ENCODE measurements around the gene NOC4L.
A peak's percentile ranks its signal among the peaks of the same experiment; 100 is the strongest.
"Not testable (repeated sequence)": the region's sequence is repeated elsewhere in the genome, so short reads cannot be mapped to it uniquely, and the experiment has no call there.

NOC4L gene

DNA sequence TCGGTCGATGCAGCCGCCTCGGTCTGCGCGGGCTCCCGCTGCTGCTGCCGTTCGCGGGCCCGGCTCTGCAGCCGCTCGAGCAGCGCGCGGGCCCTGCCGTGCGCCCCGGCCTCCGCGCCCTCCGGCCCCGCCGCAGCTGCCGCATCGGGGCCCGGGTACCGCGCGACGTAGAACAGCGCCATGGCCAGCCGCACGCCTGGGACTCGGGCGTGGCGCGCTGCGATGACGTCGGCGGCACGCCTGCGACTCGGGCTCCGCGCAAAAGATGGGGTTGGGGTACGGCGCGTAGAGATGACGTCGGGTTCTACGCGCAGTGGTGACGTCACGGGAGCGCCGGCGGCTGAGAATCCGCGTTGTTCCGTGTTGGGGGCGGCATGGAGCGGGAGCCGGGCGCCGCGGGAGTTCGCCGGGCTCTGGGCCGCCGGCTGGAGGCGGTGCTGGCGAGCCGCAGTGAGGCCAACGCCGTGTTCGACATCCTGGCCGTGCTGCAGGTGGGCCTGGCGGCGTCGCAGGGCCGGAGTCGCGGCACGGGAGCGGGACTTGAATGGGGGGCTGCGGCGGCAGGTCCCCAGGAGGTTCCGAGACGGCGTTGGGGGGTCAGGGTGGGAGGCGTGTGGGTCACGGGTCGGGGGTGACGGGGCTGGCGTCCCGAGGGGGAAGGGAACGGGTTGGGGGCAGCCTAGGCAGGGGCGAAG lies at the start of gene NOC4L, which contains the start of gene DDX51:
NOC4L (plus strand) TSS at position 343 of the 695 bp plus-strand sequence; CDS start at position 375, 32 bp downstream.
DDX51 (minus strand) TSS at position 205 of the 695 bp plus-strand sequence; CDS start at position 182, 23 bp downstream.
- peak; percentile 86 to 89 for DNase-seq (ENCODE audit: low read depth in 2 of 2)

DNA sequence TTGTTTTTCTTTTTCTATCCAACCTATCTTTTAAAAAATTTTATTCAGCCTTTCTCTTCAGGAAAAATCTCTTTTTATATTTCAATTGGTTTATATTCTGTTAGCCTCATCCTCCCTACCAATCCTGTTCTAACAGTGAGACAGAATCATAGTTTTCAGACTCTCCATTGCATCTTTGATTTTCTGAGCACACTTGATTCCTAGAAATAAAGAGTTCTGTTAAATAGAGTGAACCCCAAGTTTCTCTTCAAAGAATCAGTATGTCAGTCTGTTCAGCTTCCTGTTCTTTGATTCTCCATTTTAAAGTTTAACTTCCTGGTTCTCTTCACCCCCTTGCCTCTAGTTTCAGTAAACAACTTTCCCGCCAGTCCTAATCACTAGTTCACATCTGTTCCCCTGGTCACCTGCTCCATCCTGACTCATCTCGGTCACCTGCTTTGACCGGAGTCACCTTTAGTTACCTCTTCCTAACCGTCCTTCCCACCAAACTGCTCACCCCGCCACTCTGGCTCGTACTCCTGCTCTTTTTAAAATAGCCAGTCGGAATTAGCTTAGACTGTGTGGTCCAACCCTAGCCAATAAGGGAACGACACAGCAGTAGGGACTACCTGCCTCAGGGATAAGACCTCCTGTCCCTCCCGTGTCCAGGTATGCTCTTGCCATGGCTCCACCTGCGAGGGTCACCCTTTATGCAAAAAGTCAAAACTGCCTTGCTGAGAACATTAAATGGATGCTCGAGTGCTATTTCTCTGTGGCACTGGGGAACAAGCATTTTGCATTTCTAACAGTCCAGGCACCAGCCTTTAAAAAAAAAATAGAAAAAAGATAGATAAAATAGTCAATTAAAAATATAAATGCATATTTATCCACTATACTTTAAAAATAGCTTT lies 48.5 kb upstream of the NOC4L start:
- DNase-seq (ENCODE audit: low read depth in 2 of 2): no peak

DNA sequence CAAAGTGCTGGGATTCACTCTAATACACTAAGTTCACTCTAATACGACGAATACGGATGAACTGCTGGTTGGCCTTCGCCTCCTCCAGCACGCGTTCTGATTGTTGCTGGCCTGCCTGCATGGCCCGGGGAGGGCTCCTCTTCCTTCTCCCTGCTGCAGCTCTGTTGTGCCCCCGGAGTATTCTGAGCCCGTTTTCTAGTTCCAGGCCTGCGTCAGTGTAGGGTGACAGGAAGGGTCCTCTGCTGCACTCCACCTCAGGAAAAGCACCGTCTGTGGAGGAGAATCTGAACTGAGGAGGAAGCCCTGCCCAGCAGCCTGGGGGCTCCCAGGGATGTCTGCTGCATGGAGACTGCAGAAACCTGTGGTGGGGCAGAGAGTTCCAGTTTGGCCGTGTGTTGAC lies 44.5 kb upstream of the NOC4L start:
- DNase-seq (ENCODE audit: low read depth in 2 of 2): no peak

DNA sequence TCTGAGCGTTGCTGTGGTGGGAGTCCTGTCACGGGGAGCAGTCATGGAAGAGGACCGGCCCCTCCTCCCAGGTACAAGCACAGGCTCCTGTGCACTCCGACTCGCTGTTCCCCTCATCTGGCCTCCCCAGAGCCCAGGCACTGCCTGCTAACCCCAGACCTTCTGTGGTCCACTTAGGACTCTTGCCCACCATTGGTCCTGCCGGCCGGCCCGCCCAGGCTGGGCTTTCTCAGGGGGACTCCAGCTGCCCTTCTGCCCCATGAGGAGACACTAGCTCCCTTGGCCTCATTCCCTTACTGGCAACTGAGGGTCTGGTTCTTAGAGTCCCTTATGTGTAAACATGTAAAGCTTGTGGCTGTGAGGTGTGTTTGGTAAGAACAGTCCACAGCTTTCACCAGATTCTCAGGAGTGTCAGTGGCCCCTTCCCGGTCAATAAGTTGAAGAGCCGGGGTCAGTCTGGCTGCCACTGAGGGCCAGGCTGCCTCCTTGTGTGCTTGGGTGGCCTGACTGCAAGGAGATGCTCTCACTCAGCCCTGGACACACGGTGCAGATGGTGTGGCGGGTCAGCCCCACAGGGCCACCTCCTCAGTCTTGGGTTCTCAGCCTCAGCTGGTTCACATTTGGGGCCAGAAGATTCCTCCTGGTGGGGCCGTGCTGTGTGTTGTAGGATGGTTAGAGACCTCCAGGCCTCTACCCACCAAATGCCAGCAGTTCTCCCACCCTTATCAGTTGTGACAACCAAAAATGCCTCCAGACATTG lies 43.8 kb upstream of the NOC4L start:
- DNase-seq (ENCODE audit: low read depth in 2 of 2): no peak

DNA sequence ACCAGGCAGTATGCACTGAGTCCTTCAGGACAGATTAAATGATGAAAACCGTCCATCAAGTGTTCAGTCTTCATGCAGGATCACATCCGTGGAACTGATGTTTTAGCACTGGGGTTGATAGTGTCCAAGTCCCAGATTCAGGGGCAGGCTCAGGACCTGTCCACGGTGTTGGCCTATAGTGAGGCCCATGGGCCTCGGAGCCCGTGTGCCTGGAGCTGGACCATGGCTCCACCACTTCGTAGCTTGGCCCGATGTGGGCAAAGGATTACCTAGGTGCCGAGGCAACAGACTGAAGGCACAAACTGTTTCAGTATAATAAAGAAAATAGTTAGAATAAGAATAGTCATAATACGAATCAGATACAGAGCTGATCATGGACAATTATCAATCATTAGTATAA lies 42.0 kb upstream of the NOC4L start:
- no peak for DNase-seq (ENCODE audit: low read depth in 2 of 2)

DNA sequence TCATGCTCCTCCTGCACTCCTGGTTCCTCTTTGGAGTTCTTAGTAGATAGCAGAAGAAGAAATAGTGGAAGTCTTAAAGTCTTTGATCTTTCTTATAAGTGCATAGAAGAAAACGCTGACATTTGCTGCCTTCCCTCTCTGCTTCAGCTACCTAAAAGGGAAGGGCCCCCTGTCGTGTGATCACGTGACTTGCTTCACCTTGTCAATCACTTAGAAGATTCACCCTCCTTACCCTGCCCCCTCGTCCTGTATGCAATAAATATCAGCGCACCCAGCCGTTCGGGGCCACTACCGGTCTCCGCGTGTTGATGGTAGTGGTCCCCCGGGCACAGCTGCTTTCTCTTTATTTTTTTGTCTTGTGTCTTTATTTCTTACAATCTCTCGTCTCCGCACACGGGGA lies 41.2 kb upstream of the NOC4L start:
- DNase-seq (ENCODE audit: low read depth in 2 of 2): not testable (repeated sequence)

DNA sequence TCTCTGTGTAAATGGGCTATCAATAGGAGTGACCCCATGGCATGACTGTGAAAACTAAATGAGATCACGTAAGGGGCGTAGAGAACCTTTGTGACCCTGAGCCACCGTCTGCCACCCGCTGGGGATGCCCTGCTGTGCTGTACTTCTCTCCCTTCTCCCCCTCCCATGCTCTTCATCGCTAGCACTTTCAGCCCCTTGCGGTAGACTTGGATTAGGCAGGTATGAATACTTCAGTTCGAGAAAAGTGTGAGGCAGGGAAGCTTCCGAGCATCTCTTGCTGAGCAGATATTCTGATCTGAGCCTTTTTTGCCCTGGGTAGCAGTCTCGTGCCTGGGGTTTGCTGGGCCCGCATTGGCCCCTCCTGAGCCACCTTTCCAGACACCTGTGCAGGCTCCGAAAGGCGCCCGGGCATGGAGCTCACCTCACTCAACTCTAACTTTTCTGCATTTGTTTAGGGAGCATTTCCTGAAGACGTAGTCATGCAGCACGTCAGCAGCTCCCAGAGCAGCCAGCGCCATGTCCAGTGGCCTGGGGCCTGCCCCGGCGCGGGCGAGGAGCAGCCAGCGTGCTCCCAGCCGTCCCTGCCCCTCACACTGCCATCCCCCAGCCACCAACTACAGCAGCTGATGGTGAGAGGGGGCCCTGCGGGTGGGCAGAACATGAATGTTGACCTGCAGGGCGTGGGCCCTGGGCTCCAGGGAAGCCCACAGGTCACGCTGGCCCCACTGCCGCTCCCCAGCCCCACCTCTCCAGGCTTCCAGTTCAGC lies 40.5 kb upstream of the NOC4L start:
- DNase-seq (ENCODE audit: low read depth in 2 of 2): no peak

DNA sequence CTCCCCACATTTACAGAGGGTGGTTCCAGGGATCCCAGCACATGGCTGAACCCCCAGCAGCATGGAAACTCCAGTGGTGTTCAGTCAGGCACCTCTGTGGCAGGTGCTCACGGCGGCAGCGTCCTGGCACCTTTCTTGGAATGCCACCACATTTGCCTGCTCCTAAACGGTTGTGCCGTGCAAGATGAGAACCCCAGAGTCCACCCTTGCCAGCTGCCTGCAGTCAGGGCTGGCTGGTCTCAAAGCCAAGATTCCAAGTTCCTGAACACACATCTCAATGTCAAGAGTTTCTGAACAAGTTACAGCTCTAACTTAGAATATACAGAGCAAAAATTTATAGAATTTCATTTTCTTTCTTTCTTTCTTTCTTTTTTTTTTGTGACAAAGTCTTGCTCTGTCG lies 38.8 kb upstream of the NOC4L start:
- no peak for DNase-seq (ENCODE audit: low read depth in 2 of 2)

DNA sequence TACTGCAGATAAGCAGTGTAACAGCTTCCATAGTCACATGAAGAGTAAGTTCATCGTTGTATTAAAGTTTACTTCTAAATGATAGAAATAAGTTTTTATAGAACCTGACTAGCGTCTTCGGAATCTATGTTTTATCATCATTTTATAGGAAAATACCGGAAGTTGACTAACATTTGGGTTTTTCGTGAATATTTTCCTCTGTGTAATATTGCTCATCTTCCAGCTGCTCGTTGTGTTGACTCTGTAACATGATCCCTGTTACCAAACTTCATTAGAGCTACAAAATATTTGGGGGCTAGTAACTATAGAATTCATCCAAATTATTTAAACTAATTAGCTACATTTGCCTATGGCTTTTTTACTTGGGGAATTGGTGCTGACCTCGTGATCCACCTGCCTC lies 37.3 kb upstream of the NOC4L start:
- DNase-seq (ENCODE audit: low read depth in 2 of 2): no peak

DNA sequence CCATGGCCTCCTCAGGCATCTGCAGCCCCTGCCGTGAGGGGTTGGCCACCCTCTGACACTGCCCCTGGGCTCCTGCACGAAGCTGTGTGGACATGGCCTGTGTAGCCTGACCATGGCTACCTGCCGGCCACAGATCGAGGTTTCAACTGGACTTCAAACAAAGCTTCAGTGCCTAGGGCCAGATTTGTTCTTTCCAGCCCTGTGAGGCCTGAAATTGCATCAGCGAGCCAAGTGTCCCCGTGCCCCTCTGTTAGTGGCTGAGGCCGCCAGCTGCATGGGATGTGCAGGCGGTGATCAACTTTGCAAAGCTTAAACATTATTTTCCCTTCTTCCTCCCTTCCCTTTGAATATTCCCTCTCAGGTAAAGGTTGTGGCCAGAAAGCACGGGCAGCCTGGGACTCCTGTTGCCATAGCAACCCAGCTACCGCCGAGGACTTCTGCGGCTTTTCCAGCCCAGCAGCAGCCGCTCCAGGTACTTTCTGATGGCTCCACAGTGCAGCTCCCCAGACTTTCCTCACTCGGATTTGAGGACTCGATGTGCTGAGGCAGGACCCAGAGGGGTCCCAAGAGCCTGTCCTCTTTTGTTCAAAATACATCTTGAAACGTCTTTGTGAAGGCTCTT lies 35.9 kb upstream of the NOC4L start:
- no peak for DNase-seq (ENCODE audit: low read depth in 2 of 2)

DNA sequence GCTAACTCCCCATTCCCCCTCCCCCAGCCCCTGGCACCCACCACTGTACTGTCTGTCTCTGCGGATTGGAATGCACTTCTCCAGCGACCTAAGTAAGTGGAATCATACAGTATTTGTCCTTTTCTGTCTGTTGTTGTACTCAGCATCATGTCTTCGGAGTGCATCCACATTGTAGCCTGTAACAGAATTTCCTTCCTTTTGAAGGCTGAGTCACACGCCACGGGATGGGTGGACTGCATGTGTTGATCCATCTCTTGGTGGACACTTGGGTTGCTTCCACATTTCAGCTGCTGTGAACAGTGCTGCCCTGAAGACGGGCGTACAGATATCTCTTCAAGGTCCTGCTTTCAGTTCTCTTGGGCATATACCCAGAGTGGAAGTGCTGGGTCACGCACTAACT lies 34.5 kb upstream of the NOC4L start:
- no peak for DNase-seq (ENCODE audit: low read depth in 2 of 2)

DNA sequence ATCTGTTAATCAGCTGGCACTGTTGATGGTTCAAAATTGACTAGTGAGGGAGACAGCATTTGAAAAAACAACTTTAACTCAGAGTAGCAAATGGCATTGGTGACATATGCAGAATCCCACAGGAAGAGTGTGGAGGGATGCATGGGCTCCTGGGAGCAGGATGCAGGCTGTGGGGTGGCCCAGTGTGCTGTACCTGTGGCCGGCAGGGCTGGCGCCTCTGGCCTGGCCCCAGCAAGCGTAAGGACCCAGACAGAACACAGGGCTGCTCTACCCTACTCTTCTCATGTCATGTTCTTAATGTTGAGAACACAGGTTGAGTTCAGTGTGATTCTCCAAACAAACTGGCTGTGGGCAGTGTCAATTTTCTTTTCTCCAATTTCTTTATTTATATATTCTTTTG lies 33.6 kb upstream of the NOC4L start:
- no peak for DNase-seq (ENCODE audit: low read depth in 2 of 2)

DNA sequence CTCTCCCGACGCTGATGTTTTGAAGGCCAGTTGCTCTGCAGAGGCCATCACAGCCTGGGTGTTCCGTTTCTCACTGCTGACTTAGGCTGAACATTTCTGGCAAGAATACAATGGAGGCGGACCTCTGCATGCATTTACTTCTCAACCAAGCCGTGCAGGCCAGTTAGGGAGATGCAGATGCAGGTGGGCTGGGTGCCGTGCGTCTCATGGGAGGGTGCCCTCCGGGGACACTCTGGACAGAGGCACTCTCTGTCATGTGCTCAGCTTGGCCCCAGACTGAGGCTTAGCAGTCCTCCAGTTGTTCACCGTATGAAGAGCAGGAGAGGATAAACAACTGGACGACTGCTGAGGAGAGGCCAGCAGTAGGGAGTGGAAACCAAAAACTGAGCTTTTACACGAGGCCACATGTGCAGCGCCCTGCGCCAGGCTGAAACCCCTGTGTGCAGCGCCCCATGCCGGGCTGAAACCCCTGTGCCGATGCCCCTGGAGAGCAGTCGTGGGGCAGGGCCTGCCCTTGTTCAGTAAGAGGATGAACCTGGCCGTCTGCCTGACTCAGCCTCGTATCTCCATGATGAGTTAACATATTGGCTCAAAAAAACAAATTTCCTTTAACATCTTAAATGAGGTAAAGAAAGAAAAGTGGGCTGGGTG lies 32.5 kb upstream of the NOC4L start:
- no peak for DNase-seq (ENCODE audit: low read depth in 2 of 2)

DNA sequence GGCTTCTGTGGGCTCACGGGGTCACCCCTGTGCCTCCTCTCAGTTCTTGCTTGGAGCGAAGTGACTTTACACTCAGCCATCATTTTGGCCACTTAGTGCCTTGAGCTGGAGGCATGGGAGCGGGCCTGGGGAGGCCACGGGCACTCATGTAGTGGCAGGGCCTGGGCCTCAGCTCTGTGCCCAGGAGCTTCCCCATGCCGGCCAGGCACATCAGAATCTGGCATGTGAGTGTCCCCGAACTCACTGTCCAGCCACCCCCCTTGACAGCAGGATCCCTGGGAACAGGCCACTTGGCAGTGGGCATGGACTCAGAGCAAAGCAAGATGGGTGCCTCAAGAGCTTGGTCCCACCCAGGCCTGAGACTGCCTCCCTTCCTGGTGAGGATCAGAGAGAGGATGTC lies 29.6 kb upstream of the NOC4L start:
- no peak for DNase-seq (ENCODE audit: low read depth in 2 of 2)

DNA sequence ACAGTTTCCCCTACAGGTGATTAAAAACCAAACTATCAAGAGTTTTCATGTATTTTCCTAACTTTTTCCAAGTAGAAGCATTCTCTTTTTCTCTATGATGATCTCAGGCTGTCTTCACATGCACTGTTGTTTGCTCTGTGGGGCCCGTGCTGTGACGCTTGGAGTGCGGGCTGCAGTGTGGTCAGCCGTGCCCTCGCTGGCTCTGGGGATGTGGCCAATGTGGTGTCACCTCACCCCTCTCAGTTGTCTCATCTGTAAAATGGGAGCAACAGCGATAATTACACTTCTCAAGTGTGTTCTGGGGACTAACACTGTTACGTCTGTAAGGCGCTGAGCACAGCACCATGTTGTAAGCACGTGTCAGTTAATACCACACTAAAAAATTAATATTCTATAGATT lies 28.8 kb upstream of the NOC4L start:
- no peak for DNase-seq (ENCODE audit: low read depth in 2 of 2)

DNA sequence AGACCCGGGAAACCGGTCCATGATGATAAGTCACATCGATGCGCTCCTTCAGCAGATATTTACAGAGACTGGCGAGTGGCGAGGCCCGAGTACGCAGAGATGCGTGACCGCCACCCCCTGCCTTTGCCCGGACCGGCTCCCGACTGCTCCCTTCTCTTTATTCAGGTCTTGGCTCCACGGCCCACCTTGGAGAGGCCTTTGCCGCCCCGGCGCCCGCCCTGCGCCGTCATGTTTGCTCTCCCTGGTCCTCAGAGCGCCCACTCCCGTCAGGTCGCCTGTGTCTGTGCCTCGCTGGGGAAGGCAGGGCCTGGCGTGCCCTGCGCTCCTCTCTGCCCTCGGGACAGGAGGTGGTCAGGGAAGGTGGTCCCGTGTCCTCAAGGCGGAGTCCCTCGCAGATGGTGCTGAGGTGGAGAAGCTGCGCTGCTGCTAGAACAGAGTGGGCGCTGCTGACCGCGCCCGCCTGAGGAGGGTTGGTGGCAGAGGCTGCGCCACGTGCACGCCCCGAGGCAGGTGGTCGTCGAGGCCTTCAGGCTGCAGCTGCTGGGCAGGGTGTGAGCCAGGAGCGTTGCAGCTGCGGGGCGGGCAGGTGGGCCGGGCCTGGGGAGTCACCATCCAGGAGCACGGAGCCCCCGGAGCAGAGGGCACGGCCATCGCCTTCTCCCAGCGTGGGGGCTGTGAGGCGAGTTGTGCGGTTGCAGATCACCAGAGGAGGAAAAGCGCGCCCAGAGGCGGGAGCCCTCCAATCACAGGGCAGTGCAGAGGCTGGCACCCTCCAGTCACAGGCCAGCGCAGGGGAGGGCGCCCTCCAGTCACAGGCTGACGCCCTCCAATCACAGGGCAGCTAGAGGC lies 27.3 kb upstream of the NOC4L start:
- no peak for DNase-seq (ENCODE audit: low read depth in 2 of 2)

DNA sequence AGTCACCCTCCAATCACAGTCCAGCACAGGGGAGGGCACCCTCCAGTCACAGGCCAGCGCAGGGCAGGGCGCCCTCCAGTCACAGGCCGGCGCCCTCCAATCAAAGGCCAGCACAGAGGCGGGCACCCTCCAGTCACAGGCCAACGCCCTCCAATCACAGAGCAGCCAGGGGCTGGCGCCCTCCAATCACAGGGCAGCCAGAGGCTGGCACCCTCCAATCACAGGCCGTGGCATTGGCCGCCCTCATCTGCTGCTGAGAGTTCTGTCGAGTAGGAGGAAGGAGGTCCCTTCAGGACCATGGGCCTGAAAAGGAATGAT lies 26.7 kb upstream of the NOC4L start:
- no peak for DNase-seq (ENCODE audit: low read depth in 2 of 2)

DNA sequence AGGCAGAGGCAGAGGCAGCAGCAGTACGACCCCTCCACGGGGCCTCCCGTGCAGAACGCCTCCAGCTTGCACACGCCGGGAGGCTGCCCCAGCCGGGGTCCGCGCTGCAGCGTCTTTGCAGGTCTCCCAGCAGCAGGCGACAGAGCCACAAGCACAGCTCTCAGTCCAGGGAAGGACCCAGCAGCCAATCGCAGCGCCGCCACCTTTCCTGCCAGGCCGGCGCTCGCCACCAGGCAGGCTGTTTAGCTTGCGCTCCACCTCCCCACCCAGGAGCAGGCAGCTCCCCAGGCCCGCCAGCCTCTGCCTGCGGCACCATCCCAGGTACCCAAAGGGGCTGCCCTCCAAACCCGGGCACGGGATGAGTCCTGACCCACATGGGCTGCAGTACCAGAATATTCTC lies 25.4 kb upstream of the NOC4L start:
- no peak for DNase-seq (ENCODE audit: low read depth in 2 of 2)

DNA sequence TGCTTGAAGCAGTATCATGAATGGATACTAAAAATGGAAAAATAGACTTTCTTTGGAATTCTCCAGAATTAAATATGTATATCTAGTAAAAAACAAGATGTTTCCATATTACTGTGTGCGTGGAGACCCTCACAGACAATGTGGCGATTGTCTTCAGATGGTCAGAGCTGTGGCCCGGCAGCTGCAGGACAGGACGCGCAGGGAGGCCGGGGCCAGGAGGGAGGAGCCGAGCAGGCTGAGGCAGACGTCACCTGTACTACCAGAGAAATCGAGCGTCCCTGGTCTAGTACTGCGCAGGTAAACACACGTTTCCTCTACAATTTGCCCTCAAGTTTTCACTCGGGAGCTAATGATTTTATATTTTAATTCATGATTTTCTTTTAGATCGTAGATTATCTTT lies 23.0 kb upstream of the NOC4L start:
- no peak for DNase-seq (ENCODE audit: low read depth in 2 of 2)
